Measurements from ENCODE around the gene ABCB10.

GRCh38 chr1:229582011-229582694 lies 23.6 kb upstream of the ABCB10 start:
- TF ChIP-seq, protein P1, sequence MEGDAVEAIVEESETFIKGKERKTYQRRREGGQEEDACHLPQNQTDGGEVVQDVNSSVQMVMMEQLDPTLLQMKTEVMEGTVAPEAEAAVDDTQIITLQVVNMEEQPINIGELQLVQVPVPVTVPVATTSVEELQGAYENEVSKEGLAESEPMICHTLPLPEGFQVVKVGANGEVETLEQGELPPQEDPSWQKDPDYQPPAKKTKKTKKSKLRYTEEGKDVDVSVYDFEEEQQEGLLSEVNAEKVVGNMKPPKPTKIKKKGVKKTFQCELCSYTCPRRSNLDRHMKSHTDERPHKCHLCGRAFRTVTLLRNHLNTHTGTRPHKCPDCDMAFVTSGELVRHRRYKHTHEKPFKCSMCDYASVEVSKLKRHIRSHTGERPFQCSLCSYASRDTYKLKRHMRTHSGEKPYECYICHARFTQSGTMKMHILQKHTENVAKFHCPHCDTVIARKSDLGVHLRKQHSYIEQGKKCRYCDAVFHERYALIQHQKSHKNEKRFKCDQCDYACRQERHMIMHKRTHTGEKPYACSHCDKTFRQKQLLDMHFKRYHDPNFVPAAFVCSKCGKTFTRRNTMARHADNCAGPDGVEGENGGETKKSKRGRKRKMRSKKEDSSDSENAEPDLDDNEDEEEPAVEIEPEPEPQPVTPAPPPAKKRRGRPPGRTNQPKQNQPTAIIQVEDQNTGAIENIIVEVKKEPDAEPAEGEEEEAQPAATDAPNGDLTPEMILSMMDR (conservative IDR thresholded peaks at IDR 0.05; ENCODE audit: low read depth, low read length): no peak
- TF ChIP-seq EZH2 (IDR thresholded peaks at IDR 0.05; ENCODE audit: borderline replicate concordance, low read depth, low read length, poor library complexity, severe bottlenecking): no peak

All from A673 (cell line).